ENCODE measurements around the gene ADAM12.

Gene ADAM12

GRCh38 chr10:126256864-126257263 is 131.4 kb downstream of the ADAM12 start:
- H3K36me3 ChIP-seq (ENCODE audit: insufficient read depth, low read length), result no peaks in the 10 kb centered on the region

GRCh38 chr10:126255313-126255712 is 133.0 kb downstream of the ADAM12 start:
- no peaks in the 10 kb centered on the region for H3K4me1 ChIP-seq (ENCODE audit: insufficient read depth, low read length, poor library complexity, severe bottlenecking)
- H3K9me2 ChIP-seq (replicated peaks; ENCODE audit: low read depth, low read length), result no peaks in the 10 kb centered on the region

More at GRCh38 chr10:126256864-126257263, 131.4 kb downstream of the ADAM12 start:
- no peaks in the 10 kb centered on the region for H3K4me1 ChIP-seq (ENCODE audit: insufficient read depth, low read length, poor library complexity, severe bottlenecking)
- no peak overlapping the region for H2AFZ ChIP-seq (ENCODE audit: low read length)
- H3K27me3 ChIP-seq (ENCODE audit: insufficient read depth, low read length, poor library complexity, severe bottlenecking), result no peaks in the 10 kb centered on the region
- H3K79me2 ChIP-seq (ENCODE audit: insufficient read depth, low read length), result no peaks in the 10 kb centered on the region
- no peaks in the 10 kb centered on the region for H3K9me2 ChIP-seq (replicated peaks; ENCODE audit: low read depth, low read length)
- H3K9me3 ChIP-seq (ENCODE audit: insufficient read depth, low read depth, low read length), result peaks cover 10% of the 10 kb centered on the region; the same call in 1 of the 2 replicates
- no peaks in the 10 kb centered on the region for H3F3A ChIP-seq (ENCODE audit: low read depth)
- H4K20me1 ChIP-seq (ENCODE audit: insufficient read depth, low read length, poor library complexity, severe bottlenecking), result no peaks in the 10 kb centered on the region
- H3K9ac ChIP-seq (ENCODE audit: low read depth, low read length, poor library complexity, severe bottlenecking), result no peak overlapping the region
- no peak overlapping the region for H3K4me2 ChIP-seq (ENCODE audit: low read depth, low read length, poor library complexity, severe bottlenecking)
- TF ChIP-seq EZH2phosphoT487 (IDR thresholded peaks at IDR 0.05; ENCODE audit: borderline replicate concordance), result no peak
- no peak for TF ChIP-seq CTCF (conservative IDR thresholded peaks at IDR 0.05; ENCODE audit: low read length)
- H3K4me3 ChIP-seq (ENCODE audit: low read length, poor library complexity, severe bottlenecking), result no peak overlapping the region

GRCh38 chr10:126253611-126253998 is 134.7 kb downstream of the ADAM12 start:
- Histone ChIP-seq H3F3A (ENCODE audit: low read depth) (no peaks in the 10 kb centered on the region), H3K9me3 (ENCODE audit: insufficient read depth, low read depth, low read length) (peaks cover 19% of the 10 kb centered on the region; the same call in 1 of the 2 replicates), H3K4me1 (ENCODE audit: insufficient read depth, low read length, poor library complexity, severe bottlenecking) (no peaks in the 10 kb centered on the region), H3K79me2 (ENCODE audit: insufficient read depth, low read length) (no peaks in the 10 kb centered on the region), H3K9ac (ENCODE audit: low read depth, low read length, poor library complexity, severe bottlenecking) (no peak overlapping the region), H3K36me3 (ENCODE audit: insufficient read depth, low read length) (no peaks in the 10 kb centered on the region), H4K20me1 (ENCODE audit: insufficient read depth, low read length, poor library complexity, severe bottlenecking) (no peaks in the 10 kb centered on the region), H3K9me2 (replicated peaks; ENCODE audit: low read depth, low read length) (no peaks in the 10 kb centered on the region), H3K4me3 (ENCODE audit: low read length, poor library complexity, severe bottlenecking) (no peak overlapping the region), H3K4me2 (ENCODE audit: low read depth, low read length, poor library complexity, severe bottlenecking) (no peak overlapping the region), H2AFZ (ENCODE audit: low read length) (no peak overlapping the region), H3K27me3 (ENCODE audit: insufficient read depth, low read length, poor library complexity, severe bottlenecking) (no peaks in the 10 kb centered on the region)
- no peak for TF ChIP-seq CTCF (conservative IDR thresholded peaks at IDR 0.05; ENCODE audit: low read length)
- no peak for TF ChIP-seq EZH2phosphoT487 (IDR thresholded peaks at IDR 0.05; ENCODE audit: borderline replicate concordance)

More at GRCh38 chr10:126255313-126255712, 133.0 kb downstream of the ADAM12 start:
- Histone ChIP-seq H2AFZ (ENCODE audit: low read length) (no peak overlapping the region), H3K79me2 (ENCODE audit: insufficient read depth, low read length) (no peaks in the 10 kb centered on the region), H3K4me2 (ENCODE audit: low read depth, low read length, poor library complexity, severe bottlenecking) (no peak overlapping the region), H3K27me3 (ENCODE audit: insufficient read depth, low read length, poor library complexity, severe bottlenecking) (no peaks in the 10 kb centered on the region), H3K9me3 (ENCODE audit: insufficient read depth, low read depth, low read length) (peaks cover 19% of the 10 kb centered on the region; the same call in 1 of the 2 replicates), H3K36me3 (ENCODE audit: insufficient read depth, low read length) (no peaks in the 10 kb centered on the region), H3K9ac (ENCODE audit: low read depth, low read length, poor library complexity, severe bottlenecking) (no peak overlapping the region), H3F3A (ENCODE audit: low read depth) (no peaks in the 10 kb centered on the region), H4K20me1 (ENCODE audit: insufficient read depth, low read length, poor library complexity, severe bottlenecking) (no peaks in the 10 kb centered on the region), H3K4me3 (ENCODE audit: low read length, poor library complexity, severe bottlenecking) (no peak overlapping the region)
- TF ChIP-seq EZH2phosphoT487 (IDR thresholded peaks at IDR 0.05; ENCODE audit: borderline replicate concordance), result no peak
- TF ChIP-seq CTCF (conservative IDR thresholded peaks at IDR 0.05; ENCODE audit: low read length), result no peak

Data from Loucy (cell line).